Measurements from ENCODE around the gene ALDH4A1.

ALDH4A1 gene

GRCh38 chr1:18881164-18881563 lies 21.2 kb downstream of the ALDH4A1 start:
- no peak for DNase-seq (ENCODE audit: low read depth)
- H3K4me3 ChIP-seq (ENCODE audit: low read depth, low read length): no peak overlapping the region
- TF ChIP-seq CTCF (conservative IDR thresholded peaks at IDR 0.05; ENCODE audit: low read depth, low read length): no peak

GRCh38 chr1:18880585-18880984 lies 21.8 kb downstream of the ALDH4A1 start:
- DNase-seq (ENCODE audit: low read depth): no peak
- no peak for TF ChIP-seq CTCF (conservative IDR thresholded peaks at IDR 0.05; ENCODE audit: low read depth, low read length)
- no peak overlapping the region for H3K4me3 ChIP-seq (ENCODE audit: low read depth, low read length)

GRCh38 chr1:18879791-18880309 lies 22.5 kb downstream of the ALDH4A1 start:
- no peak for DNase-seq (ENCODE audit: low read depth)
- H3K4me3 ChIP-seq (ENCODE audit: low read depth, low read length): no peak overlapping the region
- no peak for TF ChIP-seq CTCF (conservative IDR thresholded peaks at IDR 0.05; ENCODE audit: low read depth, low read length)

GRCh38 chr1:18879215-18879790 lies 23.1 kb downstream of the ALDH4A1 start:
- DNase-seq (ENCODE audit: low read depth): no peak
- TF ChIP-seq CTCF (conservative IDR thresholded peaks at IDR 0.05; ENCODE audit: low read depth, low read length): no peak
- no peak overlapping the region for H3K4me3 ChIP-seq (ENCODE audit: low read depth, low read length)

GRCh38 chr1:18878538-18879214 lies 23.7 kb downstream of the ALDH4A1 start:
- DNase-seq (ENCODE audit: low read depth): no peak
- no peak overlapping the region for H3K4me3 ChIP-seq (ENCODE audit: low read depth, low read length)
- no peak for TF ChIP-seq CTCF (conservative IDR thresholded peaks at IDR 0.05; ENCODE audit: low read depth, low read length)

- DNase-seq (ENCODE audit: low read depth): no peak
- no peak overlapping the region for H3K4me3 ChIP-seq (ENCODE audit: low read depth, low read length)
- no peak for TF ChIP-seq CTCF (conservative IDR thresholded peaks at IDR 0.05; ENCODE audit: low read depth, low read length)
Observed at GRCh38 chr1:18877282-18877681, 25.1 kb downstream of the ALDH4A1 start.

- no peak for TF ChIP-seq CTCF (conservative IDR thresholded peaks at IDR 0.05; ENCODE audit: low read depth, low read length)
- no peak for DNase-seq (ENCODE audit: low read depth)
- no peak overlapping the region for H3K4me3 ChIP-seq (ENCODE audit: low read depth, low read length)
Observed at GRCh38 chr1:18876210-18876609, 26.1 kb downstream of the ALDH4A1 start.
